RWPE2 (cell line): Measurements from ENCODE around the gene LARP1B.
"Not testable (repeated sequence)": the region's sequence is repeated elsewhere in the genome, so short reads cannot be mapped to it uniquely, and the experiment has no call there.

Experiments
- ATAC-seq: fragments of 200-7000 bp; cut with Tn5 transposase; 3 replicates; pipeline ENCODE4 v1.9.1; 2021; ENCODE audit warnings: low read depth
- DNase-seq: peaks from one replicate; pipeline ENCODE4 v3.0.0-alpha.2; 2020; ENCODE audit warnings: low spot score
- H3K27ac ChIP-seq: fragments of 450-650 bp; 2 replicates; pipeline ENCODE4 v1.5.1; 2017; ENCODE audit warnings: mild to moderate bottlenecking; ENCODE audit not compliant: poor library complexity, severe bottlenecking
- H3K27me3 ChIP-seq: fragments of 250-450 bp; sonication (Bioruptor Pico); 2 replicates; pipeline ENCODE4 v1.5.1; 2021; ENCODE audit warnings: mild to moderate bottlenecking, moderate library complexity; ENCODE audit not compliant: insufficient read depth, poor library complexity, severe bottlenecking
- H3K36me3 ChIP-seq: fragments of 250-450 bp; sonication (Bioruptor Pico); 2 replicates; pipeline ENCODE4 v1.5.1; 2020; ENCODE audit warnings: low read depth, mild to moderate bottlenecking, moderate library complexity
- H3K4me1 ChIP-seq: fragments of 250-450 bp; sonication (Bioruptor Pico); 2 replicates; pipeline ENCODE4 v1.5.1; 2021; ENCODE audit warnings: mild to moderate bottlenecking, moderate library complexity; ENCODE audit not compliant: insufficient read depth, poor library complexity, severe bottlenecking
- H3K4me3 ChIP-seq: fragments of 250-450 bp; sonication (Bioruptor Pico); 2 replicates; pipeline ENCODE4 v1.5.1; 2021; ENCODE audit warnings: mild to moderate bottlenecking, moderate library complexity; ENCODE audit not compliant: severe bottlenecking
- H3K9me3 ChIP-seq: fragments of 250-450 bp; sonication (Bioruptor Pico); 2 replicates; pipeline ENCODE4 v1.5.1; 2021; ENCODE audit warnings: mild to moderate bottlenecking, moderate library complexity; ENCODE audit not compliant: severe bottlenecking
- CTCF ChIP-seq: fragments of 450-650 bp; IDR thresholded peaks from one replicate; pipeline ENCODE4 v1.5.1; 2017; ENCODE audit warnings: mild to moderate bottlenecking, moderate library complexity; ENCODE audit not compliant: poor library complexity, severe bottlenecking

LARP1B gene

GRCh38 chr4:128060121-128060698 lies 902 bp upstream of the LARP1B start:
- peak overlapping the region; percentile 80 for H3K27ac ChIP-seq
- ATAC-seq (no peak), DNase-seq (no peak)
- H3K4me3 ChIP-seq = peak overlapping the region; percentile 87
- H3K4me1 ChIP-seq = peaks cover under 1% of the 10 kb centered on the region
- no peaks in the 10 kb centered on the region for H3K27me3 ChIP-seq
- H3K9me3 ChIP-seq = no peaks in the 10 kb centered on the region
- no peaks in the 10 kb centered on the region for H3K36me3 ChIP-seq
- TF ChIP-seq CTCF = no peak

DNA sequence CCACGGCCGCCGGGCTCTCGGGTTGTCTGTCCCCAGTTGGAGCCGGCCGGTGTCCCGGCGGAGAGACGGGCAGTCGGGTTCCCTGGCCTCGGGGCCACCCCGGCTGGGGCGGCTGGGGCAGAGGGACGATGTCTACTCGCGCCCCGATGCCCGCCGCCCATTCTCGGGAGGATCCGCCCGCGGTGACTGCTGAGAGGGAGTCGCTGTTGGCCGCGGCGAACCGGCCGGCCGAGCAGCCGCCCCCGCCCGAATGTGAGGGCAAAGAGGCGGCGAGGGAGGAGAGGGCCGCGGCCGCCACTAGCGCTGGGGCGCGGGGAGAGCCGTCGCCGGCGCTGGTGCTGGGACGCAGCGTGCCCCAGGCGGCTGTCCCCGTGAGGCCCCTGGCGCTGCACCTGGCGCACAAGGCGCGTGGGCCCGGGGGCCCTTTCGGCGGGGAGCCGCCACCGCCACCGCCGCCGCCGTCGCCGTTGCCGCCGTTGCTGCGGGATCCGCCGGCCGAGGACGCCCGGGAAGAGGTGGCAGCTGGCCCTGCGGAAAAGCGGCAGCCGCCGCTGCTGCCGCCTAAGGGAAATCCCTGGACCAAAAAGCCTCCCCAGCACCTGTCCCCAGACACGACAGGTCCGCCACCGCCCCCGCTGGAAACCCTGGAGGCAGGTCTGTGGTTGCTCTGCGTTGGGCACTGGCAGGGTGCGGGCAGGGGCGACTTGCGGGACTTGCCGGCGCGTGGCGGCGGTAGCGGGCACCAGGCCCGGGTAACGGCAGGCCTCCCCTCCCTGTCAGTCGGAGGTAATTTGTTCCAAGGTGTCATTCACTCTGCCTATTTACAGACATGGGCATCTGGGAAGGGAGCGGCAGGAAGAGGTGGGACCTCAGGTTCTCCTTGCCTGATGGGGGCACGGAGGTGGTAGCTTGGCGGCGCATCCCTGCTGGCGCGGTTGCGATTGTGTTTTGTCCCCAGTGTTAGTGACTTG lies 739 bp downstream of the LARP1B start:
- H3K27ac ChIP-seq = peak overlapping the region; percentile 80
- DNase-seq (peak; percentile 73), ATAC-seq (peak; percentile 54)
- H3K27me3 ChIP-seq = no peaks in the 10 kb centered on the region
- peak; percentile 15 for TF ChIP-seq CTCF
- no peaks in the 10 kb centered on the region for H3K36me3 ChIP-seq
- H3K4me3 ChIP-seq = peak overlapping the region; percentile 87
- no peaks in the 10 kb centered on the region for H3K9me3 ChIP-seq
- peaks cover 3% of the 10 kb centered on the region for H3K4me1 ChIP-seq

DNA sequence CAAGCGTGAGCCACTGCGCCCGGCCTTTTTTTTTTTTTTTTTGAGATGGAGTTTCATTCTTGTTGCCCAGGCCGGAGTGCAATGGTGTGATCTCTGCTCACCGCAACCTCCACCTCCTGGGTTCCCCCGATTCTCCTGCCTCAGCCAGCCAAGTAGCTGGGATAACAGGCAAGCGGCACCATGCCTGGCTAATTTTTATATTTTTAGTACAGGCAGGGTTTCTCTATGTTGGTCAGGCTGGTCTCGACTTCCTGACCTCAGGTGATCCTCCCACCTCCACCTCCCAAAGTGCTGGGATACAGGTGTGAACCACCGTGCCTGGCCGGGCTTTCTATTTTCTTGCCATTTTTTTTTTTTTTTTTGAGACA lies 5.3 kb downstream of the LARP1B start:
- H3K27me3 ChIP-seq, H3K4me1 ChIP-seq: not testable (repeated sequence)

DNA sequence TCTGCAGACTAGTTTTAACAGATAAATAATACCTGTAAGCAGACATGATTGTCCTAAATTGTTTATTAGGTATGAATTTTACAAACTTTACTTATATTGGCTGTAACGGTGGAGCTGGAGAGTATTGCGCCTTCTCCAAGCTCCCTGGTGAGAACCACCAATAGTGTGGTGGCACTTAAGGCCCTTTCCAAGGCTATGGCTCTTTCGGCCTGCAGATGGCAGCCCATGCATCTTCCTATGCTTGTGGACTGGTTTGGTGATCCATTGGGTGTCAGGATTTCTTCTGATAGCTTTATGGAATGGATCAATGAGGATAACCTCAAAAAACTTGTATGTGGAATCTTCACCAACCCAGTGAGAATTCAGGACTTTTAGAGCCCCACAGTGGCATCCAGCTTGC lies 7.8 kb downstream of the LARP1B start:
- DNase-seq = no peak
- Histone ChIP-seq H3K4me1 (peaks cover 3% of the 10 kb centered on the region), H3K9me3 (no peaks in the 10 kb centered on the region), H3K4me3 (no peak overlapping the region), H3K36me3 (no peaks in the 10 kb centered on the region), H3K27ac (no peak overlapping the region), H3K27me3 (no peaks in the 10 kb centered on the region)
- peak; percentile 23 for TF ChIP-seq CTCF
- 0 out of 3 replicates have a peak, but pooled peaks have one; percentile 48 for ATAC-seq

More for the DNA sequence above, 5.3 kb downstream of the LARP1B start:
- not testable (repeated sequence) for H3K4me3 ChIP-seq, DNase-seq, H3K9me3 ChIP-seq, H3K36me3 ChIP-seq, H3K27ac ChIP-seq, ATAC-seq

DNA sequence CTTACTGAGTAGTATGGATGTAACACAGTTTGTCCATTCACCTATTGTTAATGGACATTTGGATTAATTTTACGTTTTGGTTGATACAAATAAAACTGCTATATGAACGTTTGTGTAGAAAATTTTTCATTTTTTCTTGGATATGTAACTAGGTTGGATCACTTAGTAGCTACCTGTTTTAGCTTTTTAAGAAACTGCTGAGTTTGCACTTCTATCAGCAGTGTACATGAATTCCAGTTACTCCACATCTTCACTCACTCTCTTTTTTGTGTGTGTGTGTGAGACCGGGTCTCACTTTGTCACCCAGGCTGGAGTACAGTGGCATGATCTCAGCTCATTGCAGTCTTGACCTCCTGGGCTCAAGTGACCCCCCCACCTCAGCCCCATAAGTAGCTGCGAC lies 15.4 kb downstream of the LARP1B start:
- H3K36me3 ChIP-seq = peaks cover 51% of the 10 kb centered on the region
- ATAC-seq (no peak), DNase-seq (no peak)
- no peak overlapping the region for H3K4me3 ChIP-seq
- H3K27ac ChIP-seq = no peak overlapping the region
- H3K9me3 ChIP-seq = no peaks in the 10 kb centered on the region
- no peaks in the 10 kb centered on the region for H3K27me3 ChIP-seq
- no peak for TF ChIP-seq CTCF
- H3K4me1 ChIP-seq = no peaks in the 10 kb centered on the region

GRCh38 chr4:128095293-128095692 lies 34.2 kb downstream of the LARP1B start:
- H3K27me3 ChIP-seq, H3K4me1 ChIP-seq, H3K9me3 ChIP-seq, DNase-seq, H3K4me3 ChIP-seq, ATAC-seq, H3K27ac ChIP-seq: not testable (repeated sequence)
- peaks cover 64% of the 10 kb centered on the region for H3K36me3 ChIP-seq
